ENCODE measurements around the gene CCDC97. TPM values are rescaled to one million over a fixed set of nuclear protein-coding genes. Genes with fewer than 3 reads are reported as not detected.
"Not testable (repeated sequence)": the region's sequence is repeated elsewhere in the genome, so short reads cannot be mapped to it uniquely, and the experiment has no call there.

Gene CCDC97
- total RNA-seq, 1 donor from 2014 or later = 20.5 TPM

DNA sequence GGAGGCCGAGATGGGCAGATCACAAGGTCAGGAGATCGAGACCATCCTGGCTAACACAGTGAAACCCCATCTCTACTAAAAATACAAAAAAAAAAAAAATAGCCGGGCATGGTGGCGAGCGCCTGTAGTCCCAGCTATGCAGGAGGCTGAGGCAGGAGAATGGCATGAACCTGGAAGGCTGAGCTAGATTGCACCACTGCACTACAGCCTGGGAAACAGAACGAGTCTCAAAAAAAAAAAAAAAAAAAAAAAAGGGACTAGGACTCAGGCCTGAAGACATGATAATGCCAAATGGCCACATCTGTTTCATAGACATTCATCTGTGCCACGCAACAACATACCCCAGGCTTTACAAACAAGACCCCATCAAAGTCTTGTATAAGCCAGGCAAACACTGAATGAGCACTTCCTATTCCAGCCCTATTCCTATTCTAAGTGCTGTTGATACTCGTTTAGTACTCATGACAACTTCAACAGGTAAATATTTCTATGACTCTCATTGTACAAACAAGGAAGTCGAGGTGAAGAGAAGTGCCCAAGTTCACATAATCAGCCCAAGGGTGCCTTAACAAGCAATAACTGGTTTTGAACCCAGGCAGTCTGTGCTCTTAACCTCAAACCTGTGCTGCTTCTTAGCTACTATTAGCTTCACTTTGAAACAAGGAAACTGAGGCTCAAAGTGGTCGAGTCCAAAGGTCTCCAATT, 52.3 kb downstream of the CCDC97 start:
- DNase-seq (ENCODE audit: low spot score) = no peak

- DNase-seq (ENCODE audit: low spot score) = no peak
Observed at GRCh38 chr19:41363371-41363752, 53.4 kb downstream of the CCDC97 start.

DNA sequence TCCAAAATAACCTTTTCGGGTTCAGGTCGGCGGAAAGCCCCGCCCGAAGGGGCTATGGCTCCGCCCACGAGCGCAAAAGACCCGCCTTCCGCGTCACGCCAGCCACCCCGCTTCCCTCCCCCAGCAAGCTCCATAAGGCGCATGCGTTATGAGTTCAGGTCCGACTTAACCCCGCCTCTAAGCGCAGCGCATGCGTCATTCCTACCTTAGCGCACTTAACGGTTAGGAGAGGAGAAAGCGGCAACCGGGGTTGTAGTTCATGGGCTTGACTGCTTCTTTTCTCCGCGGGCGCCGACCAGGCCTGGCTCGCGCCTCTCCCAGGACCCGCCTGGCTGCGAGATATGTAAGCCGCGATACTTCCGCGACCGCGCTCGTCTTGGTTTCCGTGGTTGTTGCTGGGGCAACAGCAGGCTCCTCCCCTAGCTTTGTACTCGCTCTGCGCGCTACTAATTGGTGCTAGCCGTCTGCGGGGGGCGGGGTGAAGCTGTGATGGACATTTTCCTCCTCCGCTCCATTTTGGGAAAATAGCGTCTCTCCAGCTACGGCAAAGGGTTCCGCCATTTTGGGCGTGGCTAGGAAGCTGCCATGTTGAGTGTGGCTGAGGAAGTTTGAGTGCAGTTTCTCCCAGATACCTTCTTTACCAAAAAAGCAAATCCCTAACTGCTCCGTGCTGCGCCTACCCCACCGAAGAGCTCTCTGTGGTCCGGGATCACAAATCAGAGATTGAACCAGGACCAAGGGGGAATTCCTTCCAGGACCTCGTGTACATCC, 54.0 kb downstream of the CCDC97 start, which contains the start of gene B9D2:
TSS of gene B9D2 (minus strand) at position 397 of the 771 bp plus-strand sequence. CDS start 630 bp downstream, outside the sequence.
- DNase-seq (ENCODE audit: low spot score) = peak; percentile 97

DNA sequence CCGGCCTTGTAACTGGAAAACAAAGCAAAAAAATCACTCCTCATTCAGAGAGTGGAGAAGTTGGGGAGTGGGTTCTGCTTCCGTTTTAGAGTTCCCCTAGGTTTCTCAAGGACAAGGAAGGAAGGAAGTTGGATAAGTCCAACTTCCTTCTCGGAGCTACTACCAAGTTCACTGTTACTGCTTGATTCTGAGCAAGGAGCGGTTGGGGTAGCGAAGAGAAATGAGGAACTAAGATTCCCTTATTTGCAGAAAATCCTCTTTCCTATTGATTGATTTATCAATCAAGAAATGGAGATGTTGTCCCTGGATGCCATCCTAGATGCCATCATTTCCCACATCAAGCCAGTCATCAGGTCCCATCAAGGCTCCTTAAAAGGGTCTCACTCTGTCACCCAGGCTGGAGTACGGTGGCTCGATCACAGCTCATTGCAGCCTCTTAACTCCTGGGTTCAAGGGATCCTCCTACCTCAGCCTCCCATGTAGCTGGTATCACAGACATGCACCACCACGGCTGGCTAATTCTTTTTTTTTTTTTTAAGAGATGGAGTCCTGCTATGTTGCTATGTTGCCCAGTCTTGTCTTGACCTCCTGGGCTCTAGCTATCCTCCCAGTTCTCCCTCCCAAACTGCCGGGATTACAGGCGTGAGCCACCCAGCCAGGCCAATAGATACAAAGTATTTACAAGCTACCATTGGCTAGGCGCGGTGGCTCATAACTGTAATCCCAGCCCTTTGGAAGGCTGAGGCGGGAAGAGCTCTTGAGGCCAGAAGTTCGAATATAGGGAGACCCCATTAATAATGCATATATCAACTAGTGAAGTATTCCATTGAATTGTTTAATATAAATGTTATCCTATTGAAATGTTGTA, 54.8 kb downstream of the CCDC97 start:
- no peak for DNase-seq (ENCODE audit: low spot score)

GRCh38 chr19:41366089-41366488, 56.1 kb downstream of the CCDC97 start:
- DNase-seq (ENCODE audit: low spot score) = no peak

GRCh38 chr19:41367848-41368301, 57.9 kb downstream of the CCDC97 start:
- no peak for DNase-seq (ENCODE audit: low spot score)

DNA sequence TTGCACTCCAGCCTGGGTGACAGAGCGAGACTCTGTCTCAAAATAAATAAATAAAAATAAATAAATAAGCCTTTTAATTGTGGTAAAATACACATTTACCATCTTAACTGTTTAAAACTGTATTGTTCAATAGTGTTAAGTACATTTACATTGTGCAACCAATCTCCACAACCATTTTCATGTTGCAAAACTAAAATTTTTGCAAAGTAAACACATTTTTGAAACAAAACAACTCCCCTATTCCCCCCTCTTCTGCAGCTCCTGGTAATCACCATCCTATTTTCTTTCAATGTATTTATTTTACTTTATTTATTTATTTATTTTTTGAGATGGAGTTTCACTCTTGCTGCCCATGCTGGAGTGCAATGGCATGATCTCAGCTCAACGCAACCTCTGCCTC, 59.8 kb downstream of the CCDC97 start:
- no peak for DNase-seq (ENCODE audit: low spot score)

DNA sequence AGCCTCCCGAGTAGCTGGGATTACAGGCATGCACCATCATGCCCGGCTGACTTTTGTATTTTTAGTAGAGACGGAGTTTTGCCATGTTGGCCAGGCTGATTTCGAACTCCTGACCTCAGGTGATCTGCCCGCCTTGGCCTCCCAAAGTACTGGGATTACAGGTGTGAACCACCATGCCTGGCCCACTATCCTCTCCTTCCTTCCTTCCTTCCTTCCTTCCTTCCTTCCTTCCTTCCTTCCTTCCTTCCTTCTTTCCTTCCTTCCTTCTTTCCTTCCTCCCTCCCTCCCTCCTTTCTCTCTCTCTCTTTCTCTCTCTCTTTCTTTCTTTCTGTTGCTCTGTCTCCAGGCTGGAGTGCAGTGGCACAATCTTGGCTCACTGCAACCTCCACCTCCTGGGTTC, 61.1 kb downstream of the CCDC97 start:
- not testable (repeated sequence) for DNase-seq (ENCODE audit: low spot score)

- no peak for DNase-seq (ENCODE audit: low spot score)
Observed at GRCh38 chr19:41371541-41371940, 61.6 kb downstream of the CCDC97 start.

DNA sequence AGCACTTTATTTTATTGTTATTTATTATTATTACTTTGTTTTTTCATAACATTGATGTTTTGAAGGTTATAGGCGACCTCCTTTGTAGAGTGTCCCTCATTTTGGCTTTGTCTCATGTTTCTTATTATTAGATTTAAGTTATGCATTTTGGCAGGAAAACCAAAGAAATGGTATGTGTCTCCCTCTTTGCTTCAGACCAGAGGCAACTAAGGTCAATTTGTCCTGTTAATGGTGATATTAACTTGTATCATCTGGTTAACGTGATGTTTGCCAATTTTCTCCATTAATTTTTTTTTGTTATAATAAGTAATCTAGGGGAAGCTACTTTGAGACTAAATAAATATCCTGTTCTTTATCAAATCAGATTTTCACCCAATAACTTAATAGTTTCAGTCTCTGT, 62.5 kb downstream of the CCDC97 start:
- no peak for DNase-seq (ENCODE audit: low spot score)

DNA sequence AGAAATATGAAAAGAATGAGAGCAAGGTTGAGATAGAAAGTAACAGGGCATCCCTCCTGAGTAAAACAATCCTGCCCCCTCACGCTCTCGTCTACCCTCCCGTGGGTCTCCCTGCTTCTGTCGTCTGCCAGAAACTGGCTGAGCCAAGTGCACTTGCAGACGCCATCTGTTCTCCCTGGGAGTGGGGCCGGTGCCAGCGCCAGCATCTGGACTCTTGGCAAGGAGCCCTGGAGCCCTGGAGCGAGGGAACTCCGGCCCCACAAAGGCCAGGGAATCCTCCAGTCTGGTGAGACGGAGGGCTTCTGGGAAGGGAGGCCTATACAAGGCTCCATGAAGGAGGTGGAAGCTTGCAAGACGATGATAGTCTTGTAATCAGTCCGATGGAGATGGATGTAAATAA, 64.0 kb downstream of the CCDC97 start:
- DNase-seq (ENCODE audit: low spot score) = no peak

Other genes with a start within 250 kb of the CCDC97 start
- gene CYP2A13, start 221.7 kb upstream of the CCDC97 start, total RNA-seq = not detected
- not detected for gene CYP2F1, start 195.7 kb upstream of the CCDC97 start, total RNA-seq
- 2.2 TPM for gene CYP2S1, start 117.0 kb upstream of the CCDC97 start, total RNA-seq
- 61.1 TPM for gene AXL, start 90.9 kb upstream of the CCDC97 start, total RNA-seq
- gene HNRNPUL1, start 45.8 kb upstream of the CCDC97 start, total RNA-seq = 143 TPM
- gene TGFB1, start 43.8 kb downstream of the CCDC97 start, total RNA-seq = 54.3 TPM
- 3.5 TPM for gene B9D2, start 54.0 kb downstream of the CCDC97 start, total RNA-seq
- 10.0 TPM for gene TMEM91, start 66.4 kb downstream of the CCDC97 start, total RNA-seq
- 9.6 TPM for gene EXOSC5, start 87.2 kb downstream of the CCDC97 start, total RNA-seq
- gene BCKDHA, start 87.6 kb downstream of the CCDC97 start, total RNA-seq = 5.7 TPM
- gene B3GNT8, start 117.2 kb downstream of the CCDC97 start, total RNA-seq = 8.1 TPM
- gene DMAC2, start 129.7 kb downstream of the CCDC97 start, total RNA-seq = 33.0 TPM
- gene ERICH4, start 133.0 kb downstream of the CCDC97 start, total RNA-seq = not detected

All from mesenteric fat pad (tissue), 1 donor.